ENCODE measurements around the gene PTGER4. TPM values are rescaled to one million over a fixed set of nuclear protein-coding genes. Genes with fewer than 3 reads are reported as not detected.
"Not testable (repeated sequence)": the region's sequence is repeated elsewhere in the genome, so short reads cannot be mapped to it uniquely, and the experiment has no call there.

Gene PTGER4
- total and polyA plus RNA-seq, 8 donors = 1.9 to 31.7 (median 17.9) TPM

- TF ChIP-seq CTCF (IDR thresholded peaks at IDR 0.05) (no peak), EP300 (IDR thresholded peaks at IDR 0.05) (no peak), POLR2A (IDR thresholded peaks at IDR 0.05) (no peak)
- WGBS, 5 donors = 81 to 88% (median 84%) methylated on average over 4 of the region's 4 CpGs
- Histone ChIP-seq H3K27ac (no peak overlapping the region), H3K27me3 (no peaks in the 10 kb centered on the region), H3K9me3 (no peaks in the 10 kb centered on the region), H3K4me3 (no peak overlapping the region), H3K36me3 (no peaks in the 10 kb centered on the region), H3K4me1 (no peaks in the 10 kb centered on the region)
- no peak for DNase-seq
- intact Hi-C loops (cut with DNase I; ENCODE audit: low total_unique reads) = no loop called here
Observed at GRCh38 chr5:40654377-40654991, 25.2 kb upstream of the PTGER4 start.

- Histone ChIP-seq H3K36me3 (no peaks in the 10 kb centered on the region), H3K27ac (no peak overlapping the region), H3K4me1 (no peaks in the 10 kb centered on the region), H3K9me3 (no peaks in the 10 kb centered on the region), H3K4me3 (no peak overlapping the region), H3K27me3 (no peaks in the 10 kb centered on the region)
- TF ChIP-seq EP300 (IDR thresholded peaks at IDR 0.05) (no peak), CTCF (IDR thresholded peaks at IDR 0.05) (no peak), POLR2AphosphoS5 (IDR thresholded peaks at IDR 0.05) (no peak), POLR2A (IDR thresholded peaks at IDR 0.05) (no peak)
- no peak for DNase-seq
- WGBS, 5 donors = 51 to 75% (median 56%) methylated on average over 2 of the region's 2 CpGs
- intact Hi-C loops (cut with DNase I; ENCODE audit: low total_unique reads) = no loop called here
Observed at GRCh38 chr5:40655138-40655537, 24.6 kb upstream of the PTGER4 start.

DNA sequence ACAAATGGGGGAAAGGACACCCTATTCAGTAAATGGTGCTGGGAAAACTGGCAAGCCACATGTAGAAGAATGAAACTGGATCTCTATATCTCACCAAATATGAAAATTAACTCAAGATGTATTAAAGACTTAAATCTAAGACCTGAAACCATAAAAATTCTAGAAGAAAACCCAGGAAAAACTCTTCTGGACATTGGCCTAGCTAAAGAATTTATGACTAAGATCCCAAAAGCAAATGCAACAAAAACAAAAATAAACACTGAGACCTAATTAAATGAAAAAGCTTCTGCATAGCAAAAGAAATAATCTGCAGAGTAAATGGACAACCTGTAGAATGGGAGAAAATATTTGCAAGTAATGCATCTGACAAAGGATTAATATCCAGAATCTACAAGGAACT is 23.6 kb upstream of the PTGER4 start:
- H3K4me1 ChIP-seq; DNase-seq; H3K9me3 ChIP-seq; intact Hi-C loops (cut with DNase I; ENCODE audit: low total_unique reads); H3K36me3 ChIP-seq; H3K4me3 ChIP-seq; H3K27ac ChIP-seq; H3K27me3 ChIP-seq: not testable (repeated sequence)

- intact Hi-C loops (cut with DNase I; ENCODE audit: low total_unique reads) = no loop called here
- Histone ChIP-seq H3K4me3 (no peak overlapping the region), H3K9me3 (no peaks in the 10 kb centered on the region), H3K27me3 (no peaks in the 10 kb centered on the region), H3K4me1 (no peaks in the 10 kb centered on the region), H3K27ac (no peak overlapping the region), H3K36me3 (no peaks in the 10 kb centered on the region)
- no peak for DNase-seq
- TF ChIP-seq EP300 (IDR thresholded peaks at IDR 0.05) = no peak
Observed at GRCh38 chr5:40656766-40657165, 22.9 kb upstream of the PTGER4 start.

DNA sequence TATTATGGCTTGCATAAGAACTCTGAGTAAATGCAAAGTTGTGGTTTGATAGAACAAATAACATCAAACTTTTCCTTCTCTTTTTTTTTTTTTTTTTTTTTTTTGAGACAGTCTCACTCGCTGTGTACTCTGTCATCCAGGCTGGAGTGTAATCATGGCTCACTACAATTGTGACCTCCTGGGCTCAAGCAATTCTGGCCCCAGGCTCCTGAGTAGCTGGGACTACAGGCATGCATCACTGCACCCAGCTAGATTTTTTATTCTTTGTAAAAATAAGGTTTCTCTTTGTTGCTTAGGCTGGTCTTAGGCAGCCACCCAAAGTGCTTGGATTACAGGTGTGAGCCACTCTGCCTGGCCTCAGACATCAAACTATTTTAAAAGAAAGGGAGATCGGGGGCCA is 19.0 kb upstream of the PTGER4 start:
- 72 to 87% (median 82%) methylated on average over 2 of the region's 2 CpGs for WGBS, 5 donors
- no peak for TF ChIP-seq CTCF (IDR thresholded peaks at IDR 0.05)
- intact Hi-C loops (cut with DNase I; ENCODE audit: low total_unique reads) = no loop called here
- Histone ChIP-seq H3K9me3 (no peaks in the 10 kb centered on the region), H3K4me1 (no peaks in the 10 kb centered on the region), H3K27ac (no peak overlapping the region), H3K36me3 (no peaks in the 10 kb centered on the region), H3K27me3 (no peaks in the 10 kb centered on the region), H3K4me3 (no peak overlapping the region)
- DNase-seq = no peak
